GM18909 (cell line): ENCODE results near the gene SOX5.
A peak's percentile ranks its signal among the peaks of the same experiment; 100 is the strongest.

Source experiments
- ATAC-seq: cut with Tn5 transposase; IDR thresholded peaks from one replicate; pipeline ENCODE4 v1.9.1; 2021; ENCODE audit warnings: mild to moderate bottlenecking; ENCODE audit not compliant: unreplicated experiment, poor library complexity

Gene SOX5

GRCh38 chr12:23561364-23562345 lies 387.8 kb downstream of the SOX5 start:
- no peak for ATAC-seq

DNA sequence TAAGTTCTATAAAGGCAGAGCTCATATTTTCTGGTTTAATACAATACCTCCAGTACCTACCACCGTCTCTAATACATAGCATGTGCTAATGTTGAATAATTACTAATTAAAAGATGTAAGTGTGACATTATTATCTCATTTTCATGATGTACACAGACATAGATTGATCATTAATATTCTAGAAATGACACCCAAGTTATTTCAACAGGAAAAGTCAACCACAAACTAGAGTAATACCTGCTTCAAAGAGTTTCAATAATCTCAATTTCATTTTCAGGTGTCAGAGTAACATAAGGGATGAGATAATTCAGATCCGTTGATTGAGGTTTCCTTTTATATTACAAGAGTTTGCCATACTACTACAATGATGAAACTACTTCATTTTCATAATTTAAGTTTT lies 388.9 kb downstream of the SOX5 start:
- ATAC-seq: peak; percentile 93

- no peak for ATAC-seq
These were observed 390.2 kb downstream of the SOX5 start for GRCh38 chr12:23559268-23559753.

DNA sequence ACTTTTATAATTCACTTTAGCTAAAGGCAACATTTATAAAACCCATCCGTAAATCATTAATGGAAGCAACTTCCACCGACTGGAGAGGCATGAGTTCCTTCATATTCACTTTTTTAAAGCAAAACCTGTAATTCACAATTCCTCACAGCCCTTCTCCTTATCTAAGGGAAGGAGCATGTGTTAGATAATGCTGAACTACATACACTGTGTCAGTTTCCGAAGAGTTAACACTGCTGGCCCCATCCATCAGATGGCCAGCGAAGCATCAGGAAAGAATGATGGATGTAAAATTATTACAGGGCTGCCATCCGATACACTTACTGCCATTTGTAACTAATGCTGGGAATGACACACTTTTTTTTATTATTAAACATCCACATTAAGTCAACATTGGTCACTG lies 392.8 kb downstream of the SOX5 start:
- ATAC-seq: no peak

GRCh38 chr12:23555825-23556207 lies 393.7 kb downstream of the SOX5 start:
- no peak for ATAC-seq

DNA sequence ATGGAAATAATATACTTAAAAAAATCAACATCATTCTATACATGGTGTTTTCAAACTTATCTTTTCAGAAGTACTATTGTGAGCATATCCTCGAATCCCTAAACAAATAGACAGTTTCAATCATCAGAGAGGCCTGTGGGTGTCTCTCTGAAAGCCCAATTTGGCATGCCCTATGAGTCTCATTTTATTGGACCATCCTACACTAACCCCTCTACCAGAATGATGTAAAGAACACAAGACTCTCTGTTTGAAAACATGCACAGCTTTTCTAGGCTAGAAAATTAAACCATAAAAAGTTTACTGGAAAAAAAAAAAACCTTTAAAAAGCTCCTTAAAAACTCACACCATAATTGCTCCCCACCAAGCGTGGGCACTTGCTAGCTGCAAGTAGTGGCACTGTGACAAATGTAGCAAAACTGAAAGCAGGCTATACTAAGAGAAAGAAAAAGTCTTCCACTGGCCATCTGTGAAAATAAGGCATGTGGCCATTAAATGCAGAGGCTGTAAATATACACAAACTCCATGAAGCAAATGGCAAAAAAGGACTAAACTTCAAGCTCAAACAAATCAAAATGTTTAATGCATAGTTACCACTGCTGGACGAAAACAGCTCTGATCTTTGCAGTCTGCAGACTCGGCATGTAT lies 394.2 kb downstream of the SOX5 start:
- ATAC-seq: no peak

- no peak for ATAC-seq
These were observed 397.1 kb downstream of the SOX5 start for GRCh38 chr12:23552417-23552816.

DNA sequence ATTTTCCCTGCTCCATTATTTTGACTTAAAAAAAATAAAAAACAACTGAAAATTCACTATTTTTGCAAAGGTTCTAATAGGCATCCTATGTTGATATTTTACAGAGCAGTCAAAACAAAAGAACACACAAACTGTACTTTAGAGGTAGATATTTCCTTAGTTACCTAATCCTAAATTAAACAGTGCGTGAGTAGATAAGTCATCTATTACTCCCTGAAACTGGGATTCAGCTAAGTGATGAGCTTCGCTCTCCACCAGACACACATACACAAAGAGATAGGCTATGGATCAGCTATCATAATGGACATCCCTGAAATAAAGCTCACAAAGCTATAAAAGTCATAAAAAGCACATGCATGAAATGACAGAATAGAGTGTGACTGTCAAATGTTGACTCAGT lies 398.7 kb downstream of the SOX5 start:
- no peak for ATAC-seq

DNA sequence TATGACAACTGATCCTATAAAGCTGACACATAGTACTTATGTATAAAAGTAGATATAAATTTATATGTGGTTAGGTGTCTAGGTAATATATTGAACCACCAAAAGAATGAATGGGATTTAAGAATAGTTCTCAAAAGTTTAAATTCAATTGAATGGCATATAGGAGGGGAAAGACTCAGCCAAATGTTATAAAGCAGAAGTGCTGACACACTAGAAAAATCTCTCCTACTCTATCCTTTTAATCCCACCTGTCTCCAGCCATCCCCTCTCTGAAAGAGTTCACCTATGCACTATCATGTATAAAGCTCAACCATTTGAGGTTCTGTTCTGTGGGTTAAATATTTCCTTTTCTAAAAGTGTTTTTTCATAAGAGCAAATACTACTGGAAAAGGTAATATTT lies 400.7 kb downstream of the SOX5 start:
- ATAC-seq: no peak

GRCh38 chr12:23546756-23547155 lies 402.7 kb downstream of the SOX5 start:
- no peak for ATAC-seq

GRCh38 chr12:23543767-23544166 lies 405.7 kb downstream of the SOX5 start:
- ATAC-seq: no peak

GRCh38 chr12:23542187-23542586 lies 407.3 kb downstream of the SOX5 start:
- ATAC-seq: no peak

- ATAC-seq: no peak
These were observed 408.9 kb downstream of the SOX5 start for GRCh38 chr12:23540572-23540971.

GRCh38 chr12:23536293-23536692 lies 413.2 kb downstream of the SOX5 start:
- ATAC-seq: peak; percentile 77

DNA sequence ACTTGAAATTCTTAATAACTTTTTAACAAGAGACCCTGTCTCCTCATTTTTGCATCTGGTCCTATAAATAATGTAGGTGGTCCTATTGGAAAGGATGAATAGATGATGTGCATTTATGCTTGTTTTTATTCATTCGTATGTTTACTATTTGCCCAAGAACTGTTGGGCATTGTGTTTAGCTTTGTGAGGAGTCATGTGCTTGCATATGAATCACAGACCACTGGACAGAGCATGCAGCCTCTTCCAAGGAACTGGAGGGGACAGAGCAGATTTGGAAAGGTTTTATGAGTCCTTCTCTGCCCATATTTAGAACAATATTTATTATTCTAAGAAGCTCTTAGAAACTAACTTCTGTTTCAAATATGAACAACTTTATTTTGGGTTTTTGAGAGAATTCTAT lies 414.0 kb downstream of the SOX5 start:
- ATAC-seq: no peak

DNA sequence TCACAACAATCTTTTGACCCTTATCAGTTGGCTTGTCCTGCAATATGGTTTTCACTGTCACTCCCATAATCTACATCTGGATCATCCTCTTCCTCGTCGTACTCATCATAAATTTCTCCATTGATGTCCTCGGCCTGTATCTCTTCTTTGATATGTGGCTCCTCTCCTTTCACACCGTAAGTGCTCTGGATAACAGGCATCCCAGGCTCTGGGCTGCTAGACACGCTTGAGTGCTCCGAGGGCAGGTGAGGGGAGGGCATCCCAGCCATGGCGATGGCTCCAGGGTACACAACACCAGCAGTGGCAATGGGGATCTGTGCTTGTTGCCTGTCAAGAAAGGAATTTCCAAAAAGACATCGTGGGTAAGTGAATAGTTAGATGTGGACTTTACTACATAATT lies 415.3 kb downstream of the SOX5 start:
- ATAC-seq: no peak

GRCh38 chr12:23533699-23534098 lies 415.8 kb downstream of the SOX5 start:
- no peak for ATAC-seq

GRCh38 chr12:23533265-23533664 lies 416.2 kb downstream of the SOX5 start:
- ATAC-seq: no peak

- no peak for ATAC-seq
These were observed 421.2 kb downstream of the SOX5 start for GRCh38 chr12:23528316-23528715.

- no peak for ATAC-seq
These were observed 423.9 kb downstream of the SOX5 start for GRCh38 chr12:23525450-23526072.

GRCh38 chr12:23523339-23523738 lies 426.1 kb downstream of the SOX5 start:
- ATAC-seq: no peak
